ENCODE results near the gene FOXO3. TPM values are rescaled to one million over a fixed set of nuclear protein-coding genes. Genes with fewer than 3 reads are reported as not detected.

The FOXO3 gene
- total RNA-seq, 1 experiment from 2014 or later, result 43.8 TPM

- no peak for DNase-seq (ENCODE audit: low read depth, low spot score)
- TF ChIP-seq, protein P1, sequence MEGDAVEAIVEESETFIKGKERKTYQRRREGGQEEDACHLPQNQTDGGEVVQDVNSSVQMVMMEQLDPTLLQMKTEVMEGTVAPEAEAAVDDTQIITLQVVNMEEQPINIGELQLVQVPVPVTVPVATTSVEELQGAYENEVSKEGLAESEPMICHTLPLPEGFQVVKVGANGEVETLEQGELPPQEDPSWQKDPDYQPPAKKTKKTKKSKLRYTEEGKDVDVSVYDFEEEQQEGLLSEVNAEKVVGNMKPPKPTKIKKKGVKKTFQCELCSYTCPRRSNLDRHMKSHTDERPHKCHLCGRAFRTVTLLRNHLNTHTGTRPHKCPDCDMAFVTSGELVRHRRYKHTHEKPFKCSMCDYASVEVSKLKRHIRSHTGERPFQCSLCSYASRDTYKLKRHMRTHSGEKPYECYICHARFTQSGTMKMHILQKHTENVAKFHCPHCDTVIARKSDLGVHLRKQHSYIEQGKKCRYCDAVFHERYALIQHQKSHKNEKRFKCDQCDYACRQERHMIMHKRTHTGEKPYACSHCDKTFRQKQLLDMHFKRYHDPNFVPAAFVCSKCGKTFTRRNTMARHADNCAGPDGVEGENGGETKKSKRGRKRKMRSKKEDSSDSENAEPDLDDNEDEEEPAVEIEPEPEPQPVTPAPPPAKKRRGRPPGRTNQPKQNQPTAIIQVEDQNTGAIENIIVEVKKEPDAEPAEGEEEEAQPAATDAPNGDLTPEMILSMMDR (IDR thresholded peaks at IDR 0.05), result no peak
- no peak for TF ChIP-seq SIN3A (IDR thresholded peaks at IDR 0.05; ENCODE audit: borderline replicate concordance, insufficient read depth, low read depth, low read length)
- TF ChIP-seq TCF7L2 (IDR thresholded peaks at IDR 0.05; ENCODE audit: low read depth, low read length), result no peak
- no peak for TF ChIP-seq POLR2AphosphoS5 (IDR thresholded peaks at IDR 0.05; ENCODE audit: low read depth, low read length)
- no peak for TF ChIP-seq REST (IDR thresholded peaks at IDR 0.05; ENCODE audit: insufficient read depth in 1 of 2, low read depth in 2 of 2, low read length in 1 of 2)
- in situ Hi-C loops (cut with HindIII; ENCODE audit: low pct_unique_long_range_greater_than_20kb, low sequenced_read_pairs), result no loop called here
- Histone ChIP-seq H3K4me1 (ENCODE audit: control insufficient read depth, insufficient read depth, low read length) (no peaks in the 10 kb centered on the region), H3K4me3 (ENCODE audit: low read depth in 2 of 2, low read length in 2 of 2) (no peak overlapping the region), H3K36me3 (ENCODE audit: control insufficient read depth, insufficient read depth, low read length) (no peaks in the 10 kb centered on the region), H3K27ac (ENCODE audit: low read length) (no peak overlapping the region), H3K9me3 (ENCODE audit: control insufficient read depth, insufficient read depth, low read depth, low read length) (no peaks in the 10 kb centered on the region), H3K27me3 (ENCODE audit: control insufficient read depth, insufficient read depth, low read length) (no peaks in the 10 kb centered on the region)
- intact Hi-C loops (cut with micrococcal nuclease; ENCODE audit: unreplicated experiment), result no loop called here
- no peak for ATAC-seq
- CTCF ChIA-PET, result interaction anchor here (0.6 kb wide), 1 partner anchor 401 kb away, joined by 8 read pairs; no protein-coding TSS in a partner anchor
- no TSS peak for BruUV-seq (replicated peaks)
- POLR2A ChIA-PET, result no interaction called here
Measured at GRCh38 chr6:108521616-108522107, 39.1 kb upstream of the FOXO3 start.

GRCh38 chr6:108523697-108524096 is 37.0 kb upstream of the FOXO3 start:
- Histone ChIP-seq H3K4me3 (ENCODE audit: low read depth in 2 of 2, low read length in 2 of 2) (no peak overlapping the region), H3K9me3 (ENCODE audit: control insufficient read depth, insufficient read depth, low read depth, low read length) (no peaks in the 10 kb centered on the region), H3K27me3 (ENCODE audit: control insufficient read depth, insufficient read depth, low read length) (no peaks in the 10 kb centered on the region), H3K27ac (ENCODE audit: low read length) (no peak overlapping the region), H3K4me1 (ENCODE audit: control insufficient read depth, insufficient read depth, low read length) (no peaks in the 10 kb centered on the region), H3K36me3 (ENCODE audit: control insufficient read depth, insufficient read depth, low read length) (no peaks in the 10 kb centered on the region)
- in situ Hi-C loops (cut with HindIII; ENCODE audit: low pct_unique_long_range_greater_than_20kb, low sequenced_read_pairs) (no loop called here), intact Hi-C loops (cut with micrococcal nuclease; ENCODE audit: unreplicated experiment) (no loop called here)
- no peak for ATAC-seq
- no TSS peak for BruUV-seq (replicated peaks)
- ChIA-PET POLR2A (no interaction called here), CTCF (no interaction called here)
- TF ChIP-seq POLR2AphosphoS5 (IDR thresholded peaks at IDR 0.05; ENCODE audit: low read depth, low read length), result no peak
- TF ChIP-seq, protein P1 (IDR thresholded peaks at IDR 0.05), result no peak
- no peak for TF ChIP-seq REST (IDR thresholded peaks at IDR 0.05; ENCODE audit: insufficient read depth in 1 of 2, low read depth in 2 of 2, low read length in 1 of 2)
- no peak for DNase-seq (ENCODE audit: low read depth, low spot score)
